Measurements from ENCODE around the gene ELK3. TPM values are rescaled to one million over a fixed set of nuclear protein-coding genes. Genes with fewer than 3 reads are reported as not detected.

The ELK3 gene
- total and polyA plus RNA-seq, 2 of the 8 experiments (the other 6 are each of a cell fraction or from before 2014, with no cell fraction given), result 3.5 to 14.3 TPM

DNA sequence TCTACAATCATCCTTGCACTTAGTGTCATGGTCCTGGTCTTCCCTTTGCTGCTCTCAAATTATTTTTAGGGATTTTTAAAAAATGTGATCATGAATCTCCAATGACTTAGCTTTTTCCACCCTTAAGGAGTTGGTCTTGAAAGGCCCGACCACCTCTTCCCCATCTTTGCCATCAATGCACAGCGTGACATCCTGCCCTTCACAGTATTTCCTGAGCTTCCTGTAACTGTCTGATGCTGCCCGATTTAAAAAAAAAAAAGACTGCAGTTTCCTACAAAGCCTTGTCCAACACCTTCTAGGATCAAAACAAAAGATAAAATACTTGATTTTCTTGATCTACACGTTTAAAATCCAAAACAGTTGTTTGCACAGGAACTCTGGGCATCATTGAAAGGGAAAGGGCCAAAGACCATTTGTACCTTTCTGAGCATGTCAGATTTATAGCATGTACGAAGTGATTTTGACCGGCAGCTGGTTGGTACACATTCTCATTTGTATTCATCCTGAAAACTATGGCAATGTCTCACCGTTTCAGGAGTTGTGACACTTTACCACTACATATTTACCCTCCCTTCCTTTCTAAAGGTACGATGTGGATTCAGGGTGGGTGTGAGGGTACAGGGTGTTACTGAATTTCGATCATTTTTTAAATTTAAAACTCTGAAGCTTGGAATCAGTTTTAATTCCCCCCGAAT, 7.4 kb upstream of the ELK3 start:
- no peak overlapping the region for H2BK20ac ChIP-seq (ENCODE audit: low read length)
- H3K79me2 ChIP-seq (ENCODE audit: control insufficient read depth in 1 of 2, insufficient read depth in 2 of 2, low read length in 2 of 2), result no peaks in the 10 kb centered on the region
- ChIA-PET POLR2A (ENCODE audit: partially characterized antibody) (no interaction called here), CTCF (ENCODE audit: partially characterized antibody) (interaction anchor here (0.6 to 1.1 kb wide), 3 partner anchors 16 to 1394 kb away, joined by 3 read pairs; no protein-coding TSS in a partner anchor)
- H3K14ac ChIP-seq (ENCODE audit: insufficient read length), result no peak overlapping the region
- no peak overlapping the region for H3K4me3 ChIP-seq (ENCODE audit: extremely low read depth in 1 of 4, insufficient read depth in 2 of 4, low read depth in 3 of 4, low read length in 4 of 4)
- H2BK5ac ChIP-seq (ENCODE audit: low read depth, low read length), result no peak overlapping the region
- no peak overlapping the region for H2BK12ac ChIP-seq (ENCODE audit: low read depth, low read length)
- H3K9me3 ChIP-seq (ENCODE audit: insufficient read depth in 2 of 2, low read depth in 1 of 2, low read length in 1 of 2), result no peaks in the 10 kb centered on the region
- no peaks in the 10 kb centered on the region; the same call in 1 of the 2 replicates for H3K79me1 ChIP-seq (ENCODE audit: low read depth, low read length)
- no peak overlapping the region for H2BK15ac ChIP-seq (ENCODE audit: low read length)
- no peaks in the 10 kb centered on the region for H4K20me1 ChIP-seq (replicated peaks in 1 of 2; ENCODE audit: control insufficient read depth in 1 of 2, insufficient read depth in 2 of 2, low read length in 2 of 2)
- H2BK120ac ChIP-seq (replicated peaks; ENCODE audit: low read depth, low read length), result no peak overlapping the region
- H3K4me1 ChIP-seq (replicated peaks in 1 of 4; ENCODE audit: control insufficient read depth in 3 of 4, insufficient read depth in 4 of 4, low read length in 3 of 4), result no peaks in the 10 kb centered on the region
- no peak overlapping the region for H3K27ac ChIP-seq (ENCODE audit: low read depth, low read length)
- no peaks in the 10 kb centered on the region for H3K27me3 ChIP-seq (replicated peaks in 1 of 4; ENCODE audit: control insufficient read depth in 3 of 4, extremely low read depth in 1 of 4, insufficient read depth in 3 of 4, low read length in 3 of 4)
- H3K56ac ChIP-seq (replicated peaks; ENCODE audit: insufficient read length, low read depth, low read length), result no peak overlapping the region
- H3K18ac ChIP-seq (ENCODE audit: extremely low read depth, low read length), result no peak overlapping the region
- H3K36me3 ChIP-seq (ENCODE audit: control insufficient read depth in 2 of 4, insufficient read depth in 4 of 4, low read length in 3 of 4), result no peaks in the 10 kb centered on the region
- H4K8ac ChIP-seq (ENCODE audit: extremely low read depth, insufficient read depth, low read length), result no peak overlapping the region
- H3K23me2 ChIP-seq (ENCODE audit: low read depth, low read length), result no peaks in the 10 kb centered on the region; the same call in 1 of the 2 replicates
- no peak overlapping the region for H2AFZ ChIP-seq (ENCODE audit: low read length)
- DNase-seq (ENCODE audit: low read depth in 1 of 2, low spot score in 2 of 2) (no peak), FAIRE-seq (no peak)
- no peak overlapping the region for H3K4ac ChIP-seq (replicated peaks; ENCODE audit: insufficient read length, low read depth, low read length)
- H3K9ac ChIP-seq (replicated peaks in 1 of 4; ENCODE audit: extremely low read depth in 1 of 4, low read depth in 3 of 4, low read length in 3 of 4), result no peak overlapping the region
- no peak overlapping the region for H4K5ac ChIP-seq (ENCODE audit: insufficient read length, low read depth, low read length)
- WGBS, 2 experiments (ENCODE audit: extremely low coverage in 1 of 2, insufficient coverage in 1 of 2, insufficient read length in 1 of 2, insufficient replicate concordance in 2 of 2, low coverage in 1 of 2, low lambda C conversion rate in 2 of 2, missing lambda C conversion rate in 1 of 2), result 82% methylated on average over 10 of the region's 10 CpGs; no CpG with 5 or more reads in 1 of the 2 experiments
- H2AK5ac ChIP-seq (ENCODE audit: low read depth, low read length), result no peak overlapping the region
- H3K23ac ChIP-seq (ENCODE audit: insufficient read length), result no peak overlapping the region
- no peak overlapping the region for H3K4me2 ChIP-seq (ENCODE audit: insufficient read depth in 1 of 2, low read depth in 2 of 2, low read length in 2 of 2)
- no peak overlapping the region for H4K91ac ChIP-seq (replicated peaks; ENCODE audit: insufficient read length, low read length)
- TF ChIP-seq CEBPB (IDR thresholded peaks at IDR 0.05; ENCODE audit: low read depth, low read length), result no peak
- no peak for TF ChIP-seq TAF7 (optimal IDR thresholded peaks at IDR 0.05; ENCODE audit: borderline replicate concordance, low read depth, low read length)
- no peak for TF ChIP-seq CBX8 (IDR thresholded peaks at IDR 0.05; ENCODE audit: borderline replicate concordance, low read depth, low read length)
- TF ChIP-seq SAP30 (IDR thresholded peaks at IDR 0.05; ENCODE audit: insufficient read depth, insufficient replicate concordance, low read length), result no peak
- no peak for TF ChIP-seq CTCF (IDR thresholded peaks at IDR 0.05; ENCODE audit: control extremely low read depth in 1 of 3, insufficient read depth in 1 of 3, low read depth in 1 of 3, low read length in 3 of 3)
- no peak for TF ChIP-seq RXRA (IDR thresholded peaks at IDR 0.05; ENCODE audit: insufficient read depth, low read depth, low read length)
- no peak for TF ChIP-seq SP1 (IDR thresholded peaks at IDR 0.05; ENCODE audit: low read depth, low read length)
- no peak for TF ChIP-seq E2F6 (IDR thresholded peaks at IDR 0.05)
- TF ChIP-seq EP300 (IDR thresholded peaks at IDR 0.05; ENCODE audit: borderline replicate concordance in 1 of 2, low read depth in 2 of 2, low read length in 2 of 2), result no peak
